C4-2B (cell line): Measurements from ENCODE around the gene TPM1.

Source experiments
- H3K27ac ChIP-seq: fragments of 450-650 bp; 2 replicates; pipeline ENCODE4 v1.5.1; 2017
- CTCF ChIP-seq: fragments of 450-650 bp; conservative IDR thresholded peaks from 2 replicates; pipeline ENCODE4 v1.5.1; 2017; ENCODE audit warnings: mild to moderate bottlenecking
- ZFX ChIP-seq: fragments of 450-650 bp; IDR thresholded peaks from 2 replicates; pipeline ENCODE4 v1.6.1; 2017

Gene TPM1

GRCh38 chr15:63047792-63048114 is 5.2 kb downstream of the TPM1 start:
- TF ChIP-seq ZFX (no peak), CTCF (no peak)
- H3K27ac ChIP-seq = peak overlapping the region; percentile 86

GRCh38 chr15:63048115-63048775 is 5.7 kb downstream of the TPM1 start:
- TF ChIP-seq ZFX (peak; percentile 67; the same call in 1 of the 2 replicates), CTCF (peak; percentile 99)
- H3K27ac ChIP-seq = peak overlapping the region; percentile 86

GRCh38 chr15:63048776-63049665 is 6.5 kb downstream of the TPM1 start:
- H3K27ac ChIP-seq = peak overlapping the region; percentile 86

GRCh38 chr15:63049783-63050371 is 7.3 kb downstream of the TPM1 start:
- H3K27ac ChIP-seq = peak overlapping the region; percentile 71
- TF ChIP-seq CTCF (no peak), ZFX (no peak)

More at GRCh38 chr15:63048776-63049665, 6.5 kb downstream of the TPM1 start:
- TF ChIP-seq ZFX = peak; percentile 57
- TF ChIP-seq CTCF = no peak

- TF ChIP-seq CTCF (no peak), ZFX (no peak)
- H3K27ac ChIP-seq = peak overlapping the region; percentile 85; the same call in 1 of the 2 replicates
Measured at GRCh38 chr15:63050731-63051155, 8.2 kb downstream of the TPM1 start.

- peak overlapping the region; percentile 85 for H3K27ac ChIP-seq
Measured at GRCh38 chr15:63051156-63052066, 8.9 kb downstream of the TPM1 start.

More at GRCh38 chr15:63051156-63052066, 8.9 kb downstream of the TPM1 start:
- TF ChIP-seq CTCF (no peak), ZFX (no peak)
